ENCODE data around the gene CRK. TPM values are rescaled to one million over a fixed set of nuclear protein-coding genes. Genes with fewer than 3 reads are reported as not detected.
A peak's percentile ranks its signal among the peaks of the same experiment; 100 is the strongest.

CRK gene
- total RNA-seq, 2 donors from 2014 or later = 12.5 to 17.7 TPM

- H3K27ac Mint-ChIP-seq = peak overlapping the region in 1 of 2 donors; percentile 84
- H3K9me3 Mint-ChIP-seq = no peaks in the 10 kb centered on the region
- DNase-seq (ENCODE audit: low spot score in 2 of 2) (no peak), ATAC-seq (no peak)
- no peaks in the 10 kb centered on the region for H3K36me3 Mint-ChIP-seq
Measured at GRCh38 chr17:1371893-1372590, 84.0 kb downstream of the CRK start.

Other genes with a start within 250 kb of the CRK start
- not detected for gene BHLHA9, start 185.8 kb downstream of the CRK start, total RNA-seq
- under 1 TPM in 1 of 2 donors, not detected in 1; 0.08 TPM for gene TRARG1, start 176.6 kb downstream of the CRK start, total RNA-seq
- gene YWHAE, start 56.0 kb downstream of the CRK start, total RNA-seq = 100 to 1,000 TPM; 301 to 497 TPM
- gene MYO1C, start 36.5 kb upstream of the CRK start, total RNA-seq = 10 to 100 TPM; 10.6 to 32.2 TPM
- 10 to 100 TPM; 20.7 to 35.1 TPM for gene INPP5K, start 60.4 kb upstream of the CRK start, total RNA-seq
- 10 to 100 TPM; 13.8 to 39.2 TPM for gene PITPNA, start 106.6 kb upstream of the CRK start, total RNA-seq
- gene SLC43A2, start 172.6 kb upstream of the CRK start, total RNA-seq = under 1 TPM; 0.57 to 0.62 TPM
- 1 to 10 TPM; 1.1 to 2.3 TPM for gene SCARF1, start 189.5 kb upstream of the CRK start, total RNA-seq
- gene RILP, start 193.6 kb upstream of the CRK start, total RNA-seq = 1 to 10 TPM; 1.7 to 2.5 TPM
- gene PRPF8, start 228.6 kb upstream of the CRK start, total RNA-seq = 100 to 1,000 TPM; 414 to 433 TPM